GM12801 (cell line): Measurements from ENCODE around the gene RNASE8.

Source experiments
- CTCF ChIP-seq: IDR thresholded peaks from one replicate; pipeline ENCODE4 v1.5.1; 2011; ENCODE audit warnings: control low read depth; ENCODE audit not compliant: insufficient read length; ENCODE audit errors: extremely low read depth

RNASE8 gene

GRCh38 chr14:21093769-21094681 is 36.4 kb downstream of the RNASE8 start:
- no peak for TF ChIP-seq CTCF

- no peak for TF ChIP-seq CTCF
Measured at GRCh38 chr14:21095430-21096205, 38.0 kb downstream of the RNASE8 start.

GRCh38 chr14:21096438-21096837 is 38.8 kb downstream of the RNASE8 start:
- no peak for TF ChIP-seq CTCF

GRCh38 chr14:21096978-21097635 is 39.5 kb downstream of the RNASE8 start:
- no peak for TF ChIP-seq CTCF

- TF ChIP-seq CTCF: no peak
Measured at GRCh38 chr14:21097636-21098075, 40.0 kb downstream of the RNASE8 start.

- no peak for TF ChIP-seq CTCF
Measured at GRCh38 chr14:21098076-21098891, 40.7 kb downstream of the RNASE8 start, which contains the start of gene ZNF219. Gene ZNF219, minus strand, starts transcription at chr14:21098655. Its CDS starts 5,064 bp downstream, at chr14:21093591.
